Astrocyte (in vitro differentiated cells and primary cell): ENCODE measurements around the gene PBX3. TPM values are rescaled to one million over a fixed set of nuclear protein-coding genes. Genes with fewer than 3 reads are reported as not detected.

Experiments used
- DNase-seq: peaks from one replicate; pipeline ENCODE4 v3.0.0-alpha.2; 2010; ENCODE audit warnings: low read depth
- FAIRE-seq: peaks from 2 replicates; lab custom pipeline; 2011; peaks lifted over from hg19 to GRCh38; lab: Jason Lieb, UNC
- H2AFZ ChIP-seq: 2 replicates; pipeline ENCODE4 v1.6.0; 2012; ENCODE audit warnings: low read depth, low read length, inconsistent platforms
- H3K27ac ChIP-seq: 2 replicates; pipeline ENCODE4 v1.5.1; 2011; ENCODE audit warnings: low read depth, low read length, inconsistent platforms
- H3K27me3 ChIP-seq: 2 replicates; pipeline ENCODE4 v1.6.0; 2011; ENCODE audit warnings: low read length, inconsistent platforms; ENCODE audit not compliant: insufficient read depth
- H3K36me3 ChIP-seq: 2 replicates; pipeline ENCODE4 v1.5.1; 2011; ENCODE audit warnings: low read length, inconsistent platforms; ENCODE audit not compliant: insufficient read depth
- H3K4me1 ChIP-seq: 2 replicates; pipeline ENCODE4 v1.5.1; 2011; ENCODE audit warnings: low read length, inconsistent platforms; ENCODE audit not compliant: insufficient read depth
- H3K4me2 ChIP-seq: 2 replicates; pipeline ENCODE4 v1.6.0; 2012; ENCODE audit warnings: low read length, inconsistent platforms
- H3K4me3 ChIP-seq: 2 replicates; pipeline ENCODE4 v1.5.1; 2011; ENCODE audit warnings: low read depth, mild to moderate bottlenecking, low read length, inconsistent platforms; ENCODE audit not compliant: insufficient read depth
- H3K79me2 ChIP-seq: 2 replicates; pipeline ENCODE4 v1.6.0; 2012; ENCODE audit warnings: mild to moderate bottlenecking, low read length, inconsistent platforms; ENCODE audit not compliant: insufficient read depth
- H3K9ac ChIP-seq: 2 replicates; pipeline ENCODE4 v1.6.0; 2012; ENCODE audit warnings: mild to moderate bottlenecking, low read length, inconsistent platforms
- H3K9me3 ChIP-seq: 2 replicates; pipeline ENCODE4 v1.5.1; 2012; ENCODE audit warnings: low read depth, mild to moderate bottlenecking, low read length, inconsistent platforms; ENCODE audit not compliant: insufficient read depth
- H4K20me1 ChIP-seq: 2 replicates; pipeline ENCODE4 v1.6.0; 2012; ENCODE audit warnings: low read length, inconsistent platforms; ENCODE audit not compliant: insufficient read depth
- H3K27ac Mint-ChIP-seq: one replicate; pipeline ENCODE4 v1.8.0; 2021; ENCODE audit warnings: mild to moderate bottlenecking, mixed read lengths; ENCODE audit not compliant: unreplicated experiment
- H3K27me3 Mint-ChIP-seq: one replicate; pipeline ENCODE4 v1.8.0; 2021; ENCODE audit warnings: low read depth, mixed read lengths; ENCODE audit not compliant: unreplicated experiment
- H3K36me3 Mint-ChIP-seq: one replicate; pipeline ENCODE4 v1.8.0; 2021; ENCODE audit warnings: low read depth, mixed read lengths; ENCODE audit not compliant: unreplicated experiment
- H3K4me1 Mint-ChIP-seq: one replicate; pipeline ENCODE4 v1.8.0; 2021; ENCODE audit warnings: low read depth, mixed read lengths; ENCODE audit not compliant: unreplicated experiment
- H3K4me3 Mint-ChIP-seq: one replicate; pipeline ENCODE4 v1.8.0; 2021; ENCODE audit warnings: mild to moderate bottlenecking, moderate library complexity, mixed read lengths; ENCODE audit not compliant: unreplicated experiment
- H3K9me3 Mint-ChIP-seq: one replicate; pipeline ENCODE4 v1.8.0; 2021; ENCODE audit warnings: mild to moderate bottlenecking, mixed read lengths; ENCODE audit not compliant: unreplicated experiment
- CTCF ChIP-seq: IDR thresholded peaks from 2 replicates; pipeline ENCODE4 v1.5.1; 2011; ENCODE audit warnings: low read depth, mild to moderate bottlenecking, inconsistent platforms, low read length, moderate library complexity; ENCODE audit not compliant: insufficient read depth
- EZH2 ChIP-seq: IDR thresholded peaks from 2 replicates; pipeline ENCODE4 v1.6.1; 2012; ENCODE audit warnings: mild to moderate bottlenecking, low read length, inconsistent platforms; ENCODE audit not compliant: insufficient read depth
- total RNA-seq: library from RNA; stranded (reverse); gene quantifications from 2 replicates; pipeline ENCODE4 v1.2.1, GENCODE V29; 2021

Gene PBX3
- total RNA-seq, 1 donor from 2014 or later: 51.2 TPM

GRCh38 chr9:125843646-125844045 is 96.5 kb downstream of the PBX3 start:
- Mint-ChIP-seq H3K27ac (no peak overlapping the region), H3K4me1 (peaks cover 20% of the 10 kb centered on the region), H3K27me3 (no peaks in the 10 kb centered on the region), H3K4me3 (no peak overlapping the region), H3K36me3 (peaks cover 2% of the 10 kb centered on the region), H3K9me3 (no peaks in the 10 kb centered on the region)
- no peak overlapping the region for H2AFZ ChIP-seq
- TF ChIP-seq CTCF (no peak), EZH2 (no peak)
- no peaks in the 10 kb centered on the region for H3K9me3 ChIP-seq
- no peak overlapping the region for H3K27ac ChIP-seq
- peak; percentile 45 for DNase-seq
- H3K27me3 ChIP-seq: no peaks in the 10 kb centered on the region
- H3K4me3 ChIP-seq: no peak overlapping the region
- H3K9ac ChIP-seq: no peak overlapping the region
- no peaks in the 10 kb centered on the region for H3K4me1 ChIP-seq
- H3K36me3 ChIP-seq: no peaks in the 10 kb centered on the region
- H4K20me1 ChIP-seq: peaks cover 11% of the 10 kb centered on the region
- no peak for FAIRE-seq
- peaks cover 95% of the 10 kb centered on the region for H3K79me2 ChIP-seq
- H3K4me2 ChIP-seq: peak overlapping the region; percentile 22

GRCh38 chr9:125844611-125845010 is 97.4 kb downstream of the PBX3 start:
- H3K27ac ChIP-seq: no peak overlapping the region
- no peak overlapping the region for H3K27ac Mint-ChIP-seq
- FAIRE-seq: no peak
- H4K20me1 ChIP-seq: peaks cover 11% of the 10 kb centered on the region
- H3K27me3 ChIP-seq: no peaks in the 10 kb centered on the region
- H3K79me2 ChIP-seq: peaks cover 95% of the 10 kb centered on the region
- H3K9me3 ChIP-seq: no peaks in the 10 kb centered on the region
- H3K36me3 Mint-ChIP-seq: peaks cover 2% of the 10 kb centered on the region
- H3K27me3 Mint-ChIP-seq: no peaks in the 10 kb centered on the region
- H3K4me1 Mint-ChIP-seq: peaks cover 17% of the 10 kb centered on the region
- no peak overlapping the region for H3K4me2 ChIP-seq
- H3K9ac ChIP-seq: no peak overlapping the region
- H3K9me3 Mint-ChIP-seq: no peaks in the 10 kb centered on the region
- DNase-seq: no peak
- no peaks in the 10 kb centered on the region for H3K36me3 ChIP-seq
- H3K4me3 Mint-ChIP-seq: no peak overlapping the region
- H3K4me1 ChIP-seq: no peaks in the 10 kb centered on the region
- H3K4me3 ChIP-seq: no peak overlapping the region
- TF ChIP-seq CTCF (no peak), EZH2 (no peak)
- H2AFZ ChIP-seq: no peak overlapping the region

- Histone ChIP-seq H3K4me2 (no peak overlapping the region), H2AFZ (no peak overlapping the region), H4K20me1 (peaks cover 11% of the 10 kb centered on the region), H3K4me3 (no peak overlapping the region), H3K27me3 (no peaks in the 10 kb centered on the region), H3K27ac (no peak overlapping the region), H3K9ac (no peak overlapping the region), H3K4me1 (no peaks in the 10 kb centered on the region), H3K79me2 (peaks cover 91% of the 10 kb centered on the region), H3K36me3 (no peaks in the 10 kb centered on the region), H3K9me3 (no peaks in the 10 kb centered on the region)
- H3K36me3 Mint-ChIP-seq: peaks cover 2% of the 10 kb centered on the region
- DNase-seq: no peak
- no peak overlapping the region for H3K27ac Mint-ChIP-seq
- no peaks in the 10 kb centered on the region for H3K9me3 Mint-ChIP-seq
- no peak overlapping the region for H3K4me3 Mint-ChIP-seq
- H3K4me1 Mint-ChIP-seq: peaks cover 16% of the 10 kb centered on the region
- no peak for FAIRE-seq
- H3K27me3 Mint-ChIP-seq: no peaks in the 10 kb centered on the region
- TF ChIP-seq EZH2 (no peak), CTCF (no peak)
Observed at GRCh38 chr9:125845271-125845808, 98.2 kb downstream of the PBX3 start.
